Neural progenitor cell (in vitro differentiated cells): ENCODE results near the gene NKAIN2. TPM values are rescaled to one million over a fixed set of nuclear protein-coding genes. Genes with fewer than 3 reads are reported as not detected.

Source experiments
- DNase-seq: peaks from one replicate; pipeline ENCODE4 v3.0.0-alpha.2; 2016; ENCODE audit warnings: low spot score
- H2AFZ ChIP-seq: fragments of 200-600 bp; sonication (generic); replicated peaks from 2 replicates; pipeline ENCODE4 v1.6.1; 2016; ENCODE audit warnings: antibody characterized with exemption
- H3F3A ChIP-seq: fragments of 200-600 bp; sonication (generic); 2 replicates; pipeline ENCODE4 v1.6.1; 2016; ENCODE audit warnings: antibody characterized with exemption, low read depth
- H3K27ac ChIP-seq: fragments of 200-600 bp; sonication (generic); 2 replicates; pipeline ENCODE4 v1.5.1; 2016; ENCODE audit warnings: mild to moderate bottlenecking
- H3K27me3 ChIP-seq: fragments of 200-600 bp; sonication (generic); 2 replicates; pipeline ENCODE4 v1.6.1; 2016; ENCODE audit warnings: mild to moderate bottlenecking, moderate library complexity
- H3K36me3 ChIP-seq: fragments of 200-600 bp; sonication (generic); 2 replicates; pipeline ENCODE4 v1.5.1; 2016
- H3K4me1 ChIP-seq: fragments of 200-600 bp; sonication (generic); 2 replicates; pipeline ENCODE4 v1.6.1; 2016; ENCODE audit warnings: mixed run types
- H3K4me2 ChIP-seq: fragments of 200-600 bp; sonication (generic); 2 replicates; pipeline ENCODE4 v1.6.1; 2016
- H3K4me3 ChIP-seq: fragments of 200-600 bp; sonication (generic); 2 replicates; pipeline ENCODE4 v1.5.1; 2016
- H3K79me2 ChIP-seq: fragments of 200-600 bp; sonication (generic); 2 replicates; pipeline ENCODE4 v1.6.1; 2016; ENCODE audit warnings: low read depth
- H3K9ac ChIP-seq: fragments of 200-600 bp; sonication (generic); 2 replicates; pipeline ENCODE4 v1.6.1; 2016
- H3K9me3 ChIP-seq: fragments of 200-600 bp; sonication (generic); 2 replicates; pipeline ENCODE4 v1.5.1; 2016; ENCODE audit warnings: low read depth
- H4K20me1 ChIP-seq: fragments of 200-600 bp; sonication (generic); 2 replicates; pipeline ENCODE4 v1.6.1; 2016; ENCODE audit warnings: low read depth
- H3K27ac Mint-ChIP-seq: 3 replicates; pipeline ENCODE4 v1.8.0; 2021; ENCODE audit warnings: mixed read lengths
- H3K27me3 Mint-ChIP-seq: 2 replicates; pipeline ENCODE4 v1.8.0; 2022; ENCODE audit warnings: low read depth, mild to moderate bottlenecking, inconsistent platforms, moderate library complexity, mixed read lengths; ENCODE audit not compliant: insufficient read depth
- H3K36me3 Mint-ChIP-seq: 3 replicates; pipeline ENCODE4 v1.8.0; 2021; ENCODE audit warnings: mixed read lengths
- H3K4me1 Mint-ChIP-seq: 3 replicates; pipeline ENCODE4 v1.8.0; 2021; ENCODE audit warnings: mixed read lengths
- H3K4me3 Mint-ChIP-seq: 3 replicates; pipeline ENCODE4 v1.8.0; 2021; ENCODE audit warnings: mild to moderate bottlenecking, moderate library complexity, mixed read lengths
- H3K9me3 Mint-ChIP-seq: 3 replicates; pipeline ENCODE4 v1.8.0; 2020; ENCODE audit warnings: mixed read lengths
- CTCF ChIP-seq: fragments of 200-600 bp; sonication (generic); IDR thresholded peaks from 2 replicates; pipeline ENCODE4 v1.5.1; 2017; ENCODE audit warnings: antibody characterized with exemption, mild to moderate bottlenecking
- EZH2 ChIP-seq: fragments of 200-600 bp; sonication (generic); IDR thresholded peaks from 2 replicates; pipeline ENCODE4 v1.6.1; 2017; ENCODE audit warnings: antibody characterized with exemption, mild to moderate bottlenecking, moderate library complexity
- EZH2phosphoT487 ChIP-seq: fragments of 200-600 bp; sonication (generic); IDR thresholded peaks from 2 replicates; pipeline ENCODE4 v1.6.1; 2017; ENCODE audit warnings: antibody characterized with exemption
- total RNA-seq: library from RNA; depleted of rRNA; stranded (reverse); fragments of >200 nt; gene quantifications from 2 replicates; pipeline ENCODE4 v1.2.3, GENCODE V29; 2015; ENCODE audit warnings: low replicate concordance

NKAIN2 gene
- total RNA-seq, 1 donor from 2014 or later: 0.45 TPM

GRCh38 chr6:123888771-123889513 is 85.3 kb downstream of the NKAIN2 start:
- no peaks in the 10 kb centered on the region for H4K20me1 ChIP-seq
- DNase-seq: no peak
- no peaks in the 10 kb centered on the region for H3K9me3 ChIP-seq
- no peak overlapping the region for H3K4me2 ChIP-seq
- H3K4me3 ChIP-seq: no peak overlapping the region
- Mint-ChIP-seq H3K27me3 (peaks cover 2% of the 10 kb centered on the region), H3K36me3 (peaks cover 2% of the 10 kb centered on the region), H3K4me1 (peaks cover 12% of the 10 kb centered on the region), H3K9me3 (peaks cover 4% of the 10 kb centered on the region), H3K4me3 (no peak overlapping the region), H3K27ac (no peak overlapping the region)
- H3K4me1 ChIP-seq: no peaks in the 10 kb centered on the region
- TF ChIP-seq CTCF (no peak), EZH2 (no peak), EZH2phosphoT487 (no peak)
- no peak overlapping the region for H3K27ac ChIP-seq
- H3F3A ChIP-seq: no peaks in the 10 kb centered on the region
- no peaks in the 10 kb centered on the region for H3K79me2 ChIP-seq
- H3K36me3 ChIP-seq: no peaks in the 10 kb centered on the region
- H3K27me3 ChIP-seq: peaks cover 5% of the 10 kb centered on the region
- no peak overlapping the region for H2AFZ ChIP-seq
- H3K9ac ChIP-seq: no peak overlapping the region

GRCh38 chr6:123895346-123895745 is 91.7 kb downstream of the NKAIN2 start:
- H3K4me2 ChIP-seq: no peak overlapping the region
- no peak overlapping the region for H3K27ac ChIP-seq
- no peaks in the 10 kb centered on the region for H3K4me1 ChIP-seq
- Mint-ChIP-seq H3K27me3 (peaks cover 5% of the 10 kb centered on the region), H3K36me3 (no peaks in the 10 kb centered on the region), H3K4me3 (no peak overlapping the region), H3K4me1 (no peaks in the 10 kb centered on the region), H3K27ac (no peak overlapping the region), H3K9me3 (peaks cover 2% of the 10 kb centered on the region)
- H3K9ac ChIP-seq: no peak overlapping the region
- H3F3A ChIP-seq: no peaks in the 10 kb centered on the region
- H3K36me3 ChIP-seq: no peaks in the 10 kb centered on the region
- no peaks in the 10 kb centered on the region for H3K79me2 ChIP-seq
- H3K27me3 ChIP-seq: peaks cover 7% of the 10 kb centered on the region
- H4K20me1 ChIP-seq: no peaks in the 10 kb centered on the region
- TF ChIP-seq EZH2phosphoT487 (no peak), EZH2 (no peak), CTCF (no peak)
- no peak overlapping the region for H3K4me3 ChIP-seq
- H3K9me3 ChIP-seq: no peaks in the 10 kb centered on the region
- DNase-seq: no peak
- no peak overlapping the region for H2AFZ ChIP-seq

- Histone ChIP-seq H3F3A (no peaks in the 10 kb centered on the region), H3K9ac (no peak overlapping the region), H4K20me1 (no peaks in the 10 kb centered on the region), H3K9me3 (no peaks in the 10 kb centered on the region), H3K4me2 (no peak overlapping the region), H3K36me3 (no peaks in the 10 kb centered on the region), H3K27me3 (peaks cover 7% of the 10 kb centered on the region), H2AFZ (no peak overlapping the region), H3K27ac (no peak overlapping the region), H3K4me1 (no peaks in the 10 kb centered on the region), H3K79me2 (no peaks in the 10 kb centered on the region), H3K4me3 (no peak overlapping the region)
- H3K4me3 Mint-ChIP-seq: no peak overlapping the region
- H3K4me1 Mint-ChIP-seq: no peaks in the 10 kb centered on the region
- no peak for TF ChIP-seq CTCF
- no peak for TF ChIP-seq EZH2
- TF ChIP-seq EZH2phosphoT487: no peak
- no peak for DNase-seq
- H3K27me3 Mint-ChIP-seq: peaks cover 5% of the 10 kb centered on the region
- H3K27ac Mint-ChIP-seq: no peak overlapping the region
- peaks cover 2% of the 10 kb centered on the region for H3K9me3 Mint-ChIP-seq
- no peaks in the 10 kb centered on the region for H3K36me3 Mint-ChIP-seq
Measured at GRCh38 chr6:123895806-123896205, 92.1 kb downstream of the NKAIN2 start.
